Activated CD8-positive, alpha-beta T cell treated with anti-CD3 and anti-CD28 coated beads for 36 hours (primary cell): ENCODE data around the gene SPSB3. TPM values are rescaled to one million over a fixed set of nuclear protein-coding genes. Genes with fewer than 3 reads are reported as not detected.
"Not testable (repeated sequence)": the region's sequence is repeated elsewhere in the genome, so short reads cannot be mapped to it uniquely, and the experiment has no call there.

Experiments
- ATAC-seq: fragments of 200-7000 bp; cut with Tn5 transposase; one replicate; pipeline ENCODE4 v1.10.0; 2021; ENCODE audit warnings: mild to moderate bottlenecking, moderate library complexity
- CTCF ChIA-PET: fragments of 350-600 bp; sonication (Branson Sonifier 250); formaldehyde crosslinking; loops from one replicate; lab custom pipeline; 2021; ENCODE audit warnings: antibody characterized with exemption; lab: Charles Lee
- POLR2A ChIA-PET: fragments of 350-600 bp; sonication (Branson Sonifier 250); formaldehyde crosslinking; loops from one replicate; lab custom pipeline; 2021; ENCODE audit warnings: antibody characterized with exemption; lab: Charles Lee
- DNase-seq: peaks from one replicate; pipeline ENCODE4 v3.0.0-alpha.2; 2020
- H3K27ac Mint-ChIP-seq: one replicate; pipeline ENCODE4 v1.8.0; 2021; ENCODE audit warnings: mild to moderate bottlenecking, mixed read lengths
- H3K27me3 Mint-ChIP-seq: one replicate; pipeline ENCODE4 v1.8.0; 2021; ENCODE audit warnings: mixed read lengths
- H3K36me3 Mint-ChIP-seq: one replicate; pipeline ENCODE4 v1.8.0; 2021; ENCODE audit warnings: low read depth, mixed read lengths
- H3K4me1 Mint-ChIP-seq: one replicate; pipeline ENCODE4 v1.8.0; 2021; ENCODE audit warnings: low read depth, mixed read lengths
- H3K4me3 Mint-ChIP-seq: one replicate; pipeline ENCODE4 v1.8.0; 2021; ENCODE audit warnings: mild to moderate bottlenecking, moderate library complexity, mixed read lengths
- H3K9me3 Mint-ChIP-seq: one replicate; pipeline ENCODE4 v1.8.0; 2021; ENCODE audit warnings: mixed read lengths
- intact Hi-C: fragments of 100-400 bp; cut with micrococcal nuclease; formaldehyde crosslinking; loops from one replicate; pipeline ENCODE4 v1.10.0; 2022
- total RNA-seq, 2 experiments: library from RNA; stranded (reverse); gene quantifications; one replicate each; pipeline ENCODE4 v1.2.3, GENCODE V29; 2021
- TF ChIP-seq, protein P1 (sequence below): fragments of 200-600 bp; IDR thresholded peaks from one replicate; pipeline ENCODE4 v1.8.0; 2022; ENCODE audit warnings: antibody characterized with exemption, mild to moderate bottlenecking

The SPSB3 gene
- total RNA-seq, 2 experiments from 2014 or later, result 14.4 to 15.2 TPM

DNA sequence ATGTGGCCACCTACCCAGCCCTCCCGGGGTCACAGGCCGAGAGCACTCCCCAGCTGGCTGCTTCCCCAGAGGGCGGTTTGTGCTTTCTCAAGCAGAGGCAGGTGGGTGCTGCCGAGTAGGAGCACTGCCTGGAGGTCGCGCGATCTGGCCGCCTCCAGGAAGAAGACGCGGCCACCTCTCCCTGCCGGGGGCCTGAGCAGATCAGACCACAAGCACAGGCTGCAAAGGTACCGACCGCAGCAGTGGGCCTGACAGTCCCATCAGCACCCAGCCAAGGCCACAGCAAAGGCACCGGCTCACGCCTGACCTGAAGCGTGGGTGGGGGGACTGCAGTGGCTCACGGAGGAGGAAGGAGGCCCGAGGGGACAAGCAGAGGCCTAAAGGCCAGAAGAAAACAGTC lies 26.3 kb upstream of the SPSB3 start:
- no peak for DNase-seq
- TF ChIP-seq, protein P1, sequence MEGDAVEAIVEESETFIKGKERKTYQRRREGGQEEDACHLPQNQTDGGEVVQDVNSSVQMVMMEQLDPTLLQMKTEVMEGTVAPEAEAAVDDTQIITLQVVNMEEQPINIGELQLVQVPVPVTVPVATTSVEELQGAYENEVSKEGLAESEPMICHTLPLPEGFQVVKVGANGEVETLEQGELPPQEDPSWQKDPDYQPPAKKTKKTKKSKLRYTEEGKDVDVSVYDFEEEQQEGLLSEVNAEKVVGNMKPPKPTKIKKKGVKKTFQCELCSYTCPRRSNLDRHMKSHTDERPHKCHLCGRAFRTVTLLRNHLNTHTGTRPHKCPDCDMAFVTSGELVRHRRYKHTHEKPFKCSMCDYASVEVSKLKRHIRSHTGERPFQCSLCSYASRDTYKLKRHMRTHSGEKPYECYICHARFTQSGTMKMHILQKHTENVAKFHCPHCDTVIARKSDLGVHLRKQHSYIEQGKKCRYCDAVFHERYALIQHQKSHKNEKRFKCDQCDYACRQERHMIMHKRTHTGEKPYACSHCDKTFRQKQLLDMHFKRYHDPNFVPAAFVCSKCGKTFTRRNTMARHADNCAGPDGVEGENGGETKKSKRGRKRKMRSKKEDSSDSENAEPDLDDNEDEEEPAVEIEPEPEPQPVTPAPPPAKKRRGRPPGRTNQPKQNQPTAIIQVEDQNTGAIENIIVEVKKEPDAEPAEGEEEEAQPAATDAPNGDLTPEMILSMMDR, result no peak
- ChIA-PET CTCF (interaction anchor here (1.0 kb wide), 1 partner anchor 121 kb away, joined by 3 read pairs; no protein-coding TSS in a partner anchor), POLR2A (no interaction called here)
- Mint-ChIP-seq H3K27me3 (no peaks in the 10 kb centered on the region), H3K4me1 (peaks cover 13% of the 10 kb centered on the region), H3K27ac (no peak overlapping the region), H3K36me3 (peaks cover 12% of the 10 kb centered on the region), H3K4me3 (no peak overlapping the region), H3K9me3 (no peaks in the 10 kb centered on the region)
- no peak for ATAC-seq
- intact Hi-C loops, result no loop called here

DNA sequence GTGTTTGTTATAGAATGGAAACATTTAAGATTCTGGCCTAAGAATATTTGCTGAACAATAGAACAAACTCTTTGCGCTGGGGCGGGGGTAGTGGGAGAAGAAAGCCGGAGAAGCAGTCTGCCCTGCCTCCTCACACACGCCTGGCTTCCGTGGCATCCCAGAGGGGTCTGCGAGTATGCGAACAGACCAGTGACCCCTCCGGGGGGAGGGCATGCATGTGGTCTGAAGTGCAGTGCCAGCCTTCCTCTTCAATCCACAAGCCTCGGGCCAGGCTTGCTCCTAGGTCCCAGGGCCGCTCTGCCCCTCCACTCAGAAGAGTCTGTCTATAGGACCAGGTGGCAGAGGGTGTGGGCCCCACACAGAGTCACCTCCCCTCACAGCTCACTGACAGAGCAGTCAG lies 25.3 kb upstream of the SPSB3 start:
- no peak for ATAC-seq
- H3K27me3 Mint-ChIP-seq, result no peaks in the 10 kb centered on the region
- H3K4me1 Mint-ChIP-seq, result peaks cover 3% of the 10 kb centered on the region
- no peak for DNase-seq
- POLR2A ChIA-PET, result no interaction called here
- H3K4me3 Mint-ChIP-seq, result no peak overlapping the region
- intact Hi-C loops, result no loop called here
- no peak overlapping the region for H3K27ac Mint-ChIP-seq
- no peaks in the 10 kb centered on the region for H3K9me3 Mint-ChIP-seq
- peaks cover 7% of the 10 kb centered on the region for H3K36me3 Mint-ChIP-seq
- TF ChIP-seq, protein P1, result no peak
- CTCF ChIA-PET, result no interaction called here

DNA sequence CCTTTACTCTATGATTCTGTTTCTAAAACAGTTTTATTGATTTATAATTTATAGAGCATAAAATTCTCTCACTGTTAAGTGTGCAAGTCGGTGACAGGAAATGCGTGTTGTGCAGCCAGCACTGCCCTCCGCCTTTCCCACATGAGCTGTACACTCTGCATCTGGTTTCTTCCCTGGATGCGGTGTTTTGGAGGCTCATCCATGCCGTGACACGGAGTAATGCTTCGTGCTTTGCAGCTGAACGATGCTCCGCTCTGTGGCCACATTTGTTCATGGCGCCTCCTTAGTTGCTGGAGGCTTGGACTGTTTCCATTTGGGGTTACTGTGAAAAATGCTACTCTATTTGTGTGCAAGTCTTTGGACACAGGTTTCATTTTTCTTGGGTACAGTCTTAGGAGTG lies 18.3 kb upstream of the SPSB3 start:
- ChIA-PET POLR2A (no interaction called here), CTCF (no interaction called here)
- Mint-ChIP-seq H3K36me3 (peaks cover 6% of the 10 kb centered on the region), H3K9me3 (peaks cover 12% of the 10 kb centered on the region), H3K4me3 (no peak overlapping the region), H3K4me1 (no peaks in the 10 kb centered on the region), H3K27ac (no peak overlapping the region), H3K27me3 (no peaks in the 10 kb centered on the region)
- TF ChIP-seq, protein P1, result no peak
- ATAC-seq (no peak), DNase-seq (no peak)
- intact Hi-C loops, result no loop called here

DNA sequence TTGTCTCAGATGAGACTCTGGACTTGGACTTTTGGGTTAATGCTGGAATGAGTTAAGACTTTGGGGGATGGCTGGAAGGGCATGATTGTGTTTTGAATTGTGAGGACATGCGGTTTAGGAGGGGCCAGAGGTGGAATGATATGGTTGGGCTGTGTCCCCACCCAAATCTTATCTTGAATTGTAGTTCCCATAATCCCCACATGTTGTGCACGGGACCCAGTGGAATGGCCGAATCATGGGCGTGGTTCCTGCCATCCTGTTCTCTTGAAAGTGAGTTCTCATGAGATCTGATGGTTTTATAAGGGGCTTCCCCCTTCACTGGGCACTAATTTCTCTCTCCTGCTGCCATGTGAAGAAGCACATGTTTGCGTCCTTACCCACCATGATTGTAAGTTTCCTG lies 16.9 kb upstream of the SPSB3 start:
- CTCF ChIA-PET, H3K27ac Mint-ChIP-seq, H3K27me3 Mint-ChIP-seq, intact Hi-C loops, POLR2A ChIA-PET, H3K4me1 Mint-ChIP-seq, DNase-seq, H3K4me3 Mint-ChIP-seq, ATAC-seq, H3K36me3 Mint-ChIP-seq: not testable (repeated sequence)
- H3K9me3 Mint-ChIP-seq, result peaks cover 12% of the 10 kb centered on the region

DNA sequence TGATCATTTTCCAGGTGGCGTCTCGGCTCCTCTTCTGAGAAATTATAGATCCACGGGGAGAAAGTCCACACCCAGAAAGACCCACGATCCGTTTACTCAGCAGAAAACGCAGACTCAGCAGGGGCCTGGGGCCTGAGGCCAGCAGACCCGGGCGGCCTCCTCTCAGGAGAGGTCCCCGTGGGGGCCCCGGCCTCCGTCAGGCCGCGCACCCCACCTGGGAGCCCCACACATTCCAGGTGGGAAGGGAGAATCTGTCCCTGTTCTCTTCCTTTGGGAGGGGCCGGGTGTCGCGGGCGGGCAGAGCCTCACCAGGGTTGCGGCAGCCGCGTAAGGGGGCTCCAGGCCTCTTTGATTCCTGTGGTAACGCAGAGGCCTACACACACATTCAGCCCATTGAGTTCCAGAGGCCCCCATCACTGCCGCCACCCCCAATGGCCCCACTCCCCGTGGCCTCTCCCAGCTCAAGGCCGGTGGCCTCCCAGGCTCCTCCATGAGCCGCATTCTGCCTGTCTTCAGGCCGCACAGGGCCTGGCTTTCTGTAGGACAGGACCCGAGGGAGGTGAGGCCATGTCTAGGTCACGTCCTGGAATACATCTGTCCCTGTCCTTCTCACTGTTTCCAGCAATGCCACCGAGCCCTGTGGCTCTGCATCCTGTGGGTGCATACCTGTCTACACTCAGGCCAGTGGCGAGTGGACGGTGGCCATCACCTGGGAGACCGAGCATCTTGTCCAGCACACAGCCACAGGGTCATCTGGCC lies 12.7 kb upstream of the SPSB3 start:
- POLR2A ChIA-PET, result interaction anchor here (0.8 to 1.7 kb wide), 2 partner anchors 11 to 20 kb away, joined by 3 to 4 read pairs; no protein-coding TSS in a partner anchor
- Mint-ChIP-seq H3K27me3 (no peaks in the 10 kb centered on the region), H3K4me1 (no peaks in the 10 kb centered on the region), H3K9me3 (peaks cover 12% of the 10 kb centered on the region), H3K4me3 (no peak overlapping the region), H3K36me3 (peaks cover 6% of the 10 kb centered on the region), H3K27ac (no peak overlapping the region)
- ATAC-seq (no peak), DNase-seq (no peak)
- intact Hi-C loops, result no loop called here
- TF ChIP-seq, protein P1, result no peak
- CTCF ChIA-PET, result no interaction called here
